ENCODE results near the gene LDLRAD1. TPM values are rescaled to one million over a fixed set of nuclear protein-coding genes. Genes with fewer than 3 reads are reported as not detected.
A peak's percentile ranks its signal among the peaks of the same experiment; 100 is the strongest.

Gene LDLRAD1
- total and polyA plus RNA-seq, 9 donors = 0.05 to 49.6 (median 0.48) TPM; not detected in 2

DNA sequence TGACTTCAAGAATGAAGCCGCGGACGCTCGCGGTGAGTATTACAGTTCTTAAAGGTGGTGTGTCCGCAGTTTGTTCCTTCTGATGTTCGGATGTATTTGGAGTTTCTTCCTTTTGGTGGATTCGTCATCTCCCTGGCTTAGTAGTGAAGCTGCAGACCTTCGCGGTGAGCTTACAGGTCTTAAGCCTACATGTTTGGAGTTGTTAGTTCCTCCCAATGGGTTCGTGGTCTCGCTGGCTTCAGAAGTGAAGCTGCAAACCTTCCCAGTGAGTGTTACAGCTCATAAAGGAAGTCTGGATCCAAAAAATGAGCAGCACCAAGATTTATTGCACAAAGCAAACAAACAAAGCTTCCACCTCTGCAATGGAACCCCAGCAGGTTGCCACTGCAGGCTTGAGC lies 14.7 kb downstream of the LDLRAD1 start:
- Histone ChIP-seq H3K27me3 (no peaks in the 10 kb centered on the region), H3K4me3 (no peak overlapping the region), H3K27ac (no peak overlapping the region), H3K4me1 (ENCODE audit: insufficient read depth) (no peaks in the 10 kb centered on the region), H3K36me3 (no peaks in the 10 kb centered on the region), H3K9me3 (no peaks in the 10 kb centered on the region)
- intact Hi-C loops (cut with DNase I) = no loop called here
- DNase-seq = no peak
- TF ChIP-seq POLR2A (IDR thresholded peaks at IDR 0.05) = no peak
- no peak for TF ChIP-seq EP300 (IDR thresholded peaks at IDR 0.05)
- TF ChIP-seq, protein P1, sequence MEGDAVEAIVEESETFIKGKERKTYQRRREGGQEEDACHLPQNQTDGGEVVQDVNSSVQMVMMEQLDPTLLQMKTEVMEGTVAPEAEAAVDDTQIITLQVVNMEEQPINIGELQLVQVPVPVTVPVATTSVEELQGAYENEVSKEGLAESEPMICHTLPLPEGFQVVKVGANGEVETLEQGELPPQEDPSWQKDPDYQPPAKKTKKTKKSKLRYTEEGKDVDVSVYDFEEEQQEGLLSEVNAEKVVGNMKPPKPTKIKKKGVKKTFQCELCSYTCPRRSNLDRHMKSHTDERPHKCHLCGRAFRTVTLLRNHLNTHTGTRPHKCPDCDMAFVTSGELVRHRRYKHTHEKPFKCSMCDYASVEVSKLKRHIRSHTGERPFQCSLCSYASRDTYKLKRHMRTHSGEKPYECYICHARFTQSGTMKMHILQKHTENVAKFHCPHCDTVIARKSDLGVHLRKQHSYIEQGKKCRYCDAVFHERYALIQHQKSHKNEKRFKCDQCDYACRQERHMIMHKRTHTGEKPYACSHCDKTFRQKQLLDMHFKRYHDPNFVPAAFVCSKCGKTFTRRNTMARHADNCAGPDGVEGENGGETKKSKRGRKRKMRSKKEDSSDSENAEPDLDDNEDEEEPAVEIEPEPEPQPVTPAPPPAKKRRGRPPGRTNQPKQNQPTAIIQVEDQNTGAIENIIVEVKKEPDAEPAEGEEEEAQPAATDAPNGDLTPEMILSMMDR (IDR thresholded peaks at IDR 0.05) = no peak
- 93 to 94% (median 94%) methylated on average over 12 of the region's 12 CpGs for WGBS, 3 donors

DNA sequence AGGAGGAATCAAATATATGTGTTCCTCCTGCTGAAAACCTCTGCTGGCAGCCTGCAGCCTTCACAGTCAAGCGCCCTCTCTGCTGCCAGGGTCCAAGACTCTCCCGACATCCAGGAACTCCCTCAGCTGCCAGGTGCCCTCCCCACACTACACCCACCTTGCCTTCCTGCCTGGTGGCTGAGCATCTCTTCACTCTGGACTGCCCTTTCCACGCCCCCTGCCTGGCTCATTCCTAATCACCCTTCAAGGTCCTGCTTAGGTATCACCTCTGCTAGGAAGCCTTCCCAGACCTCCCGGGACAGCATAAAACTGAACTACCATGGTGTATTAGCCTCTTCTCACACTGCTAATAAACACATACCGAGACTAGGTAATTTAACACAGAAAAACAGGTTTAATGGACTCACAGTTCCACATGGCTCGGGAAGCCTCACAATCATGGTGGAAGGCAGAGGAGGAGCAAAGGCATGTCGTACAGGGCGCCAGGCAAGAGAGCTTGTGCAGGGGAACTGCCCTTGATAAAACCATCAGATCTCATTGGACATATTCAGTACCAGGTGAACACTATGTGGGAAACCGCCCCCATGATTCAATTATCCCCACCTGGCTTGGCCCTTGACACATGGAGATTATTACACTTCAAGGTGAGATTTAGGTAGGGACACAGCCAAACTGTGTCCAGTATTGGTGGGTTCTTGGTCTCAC lies 15.3 kb downstream of the LDLRAD1 start:
- intact Hi-C loops (cut with DNase I) = no loop called here
- H3K27me3 ChIP-seq = no peaks in the 10 kb centered on the region
- WGBS, 3 donors = 68 to 69% (median 69%) methylated on average over 9 of the region's 9 CpGs
- H3K36me3 ChIP-seq = no peaks in the 10 kb centered on the region
- no peak overlapping the region for H3K27ac ChIP-seq
- no peak overlapping the region for H3K4me3 ChIP-seq
- H3K9me3 ChIP-seq = no peaks in the 10 kb centered on the region
- no peaks in the 10 kb centered on the region for H3K4me1 ChIP-seq (ENCODE audit: insufficient read depth)
- TF ChIP-seq, protein P1 (IDR thresholded peaks at IDR 0.05) = no peak
- TF ChIP-seq POLR2A (IDR thresholded peaks at IDR 0.05) = no peak
- TF ChIP-seq EP300 (IDR thresholded peaks at IDR 0.05) = no peak
- peak in 1 of 5 donors; percentile 4 for DNase-seq

DNA sequence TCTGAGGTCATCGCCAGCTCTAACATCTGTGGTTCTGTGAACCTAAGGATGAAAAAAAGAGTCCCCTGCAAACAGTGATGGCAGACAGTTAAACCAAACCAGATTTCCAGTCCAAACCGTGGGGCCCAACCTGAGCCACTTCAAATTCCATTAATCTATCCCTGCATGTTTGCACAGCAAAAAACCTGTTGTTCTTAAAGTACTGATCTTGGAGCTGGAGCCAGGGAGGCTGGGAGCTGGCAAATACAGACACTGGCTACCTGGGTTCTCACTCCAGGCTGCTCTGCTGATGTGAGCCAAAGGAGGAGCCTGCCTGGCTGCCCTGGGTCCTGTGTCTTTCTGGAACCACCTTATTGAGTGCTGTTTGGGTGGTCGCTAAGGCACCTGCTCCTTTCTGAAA lies 16.4 kb downstream of the LDLRAD1 start:
- no peak for DNase-seq
- no peak overlapping the region for H3K27ac ChIP-seq
- 43 to 58% (median 49%) methylated on average over 3 of the region's 3 CpGs for WGBS, 3 donors
- intact Hi-C loops (cut with DNase I) = no loop called here
- H3K27me3 ChIP-seq = no peaks in the 10 kb centered on the region
- TF ChIP-seq EP300 (IDR thresholded peaks at IDR 0.05) = no peak
- no peak for TF ChIP-seq POLR2A (IDR thresholded peaks at IDR 0.05)
- TF ChIP-seq, protein P1 (IDR thresholded peaks at IDR 0.05) = no peak
- H3K9me3 ChIP-seq = no peaks in the 10 kb centered on the region
- H3K4me3 ChIP-seq = no peak overlapping the region
- H3K36me3 ChIP-seq = no peaks in the 10 kb centered on the region
- H3K4me1 ChIP-seq (ENCODE audit: insufficient read depth) = no peaks in the 10 kb centered on the region

DNA sequence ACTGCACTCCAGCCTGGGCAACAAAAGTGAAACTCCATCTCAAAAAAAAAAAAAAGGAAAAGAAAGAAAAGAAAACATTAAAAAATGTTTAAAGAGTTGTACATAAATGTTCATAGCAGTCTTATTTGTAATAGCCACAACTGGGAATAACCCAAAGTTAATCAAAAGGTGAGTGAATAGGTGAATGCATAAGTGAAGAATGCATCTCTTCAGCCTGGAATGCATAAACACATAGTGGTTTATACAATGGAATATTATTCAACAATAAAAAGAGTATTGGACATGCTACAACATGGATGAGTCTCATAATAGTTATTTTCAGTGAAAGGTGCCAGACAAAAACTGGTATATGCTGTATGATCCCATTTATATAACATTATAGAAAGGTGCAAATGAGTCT lies 18.1 kb downstream of the LDLRAD1 start:
- TF ChIP-seq EP300 (IDR thresholded peaks at IDR 0.05) (no peak), POLR2A (IDR thresholded peaks at IDR 0.05) (no peak)
- TF ChIP-seq, protein P1 (IDR thresholded peaks at IDR 0.05) = no peak
- Histone ChIP-seq H3K4me1 (ENCODE audit: insufficient read depth) (no peaks in the 10 kb centered on the region), H3K36me3 (no peaks in the 10 kb centered on the region), H3K27me3 (no peaks in the 10 kb centered on the region), H3K9me3 (no peaks in the 10 kb centered on the region), H3K4me3 (no peak overlapping the region), H3K27ac (no peak overlapping the region)
- DNase-seq = no peak
- intact Hi-C loops (cut with DNase I) = no loop called here
